ENCODE data around the gene GINS1.

GRCh38 chr20:25418776-25419175, 11.3 kb downstream of the GINS1 start:
- TF ChIP-seq CTCF (IDR thresholded peaks at IDR 0.05; ENCODE audit: borderline replicate concordance, extremely low read depth, low read length, poor library complexity, severe bottlenecking) (no peak), EZH2 (IDR thresholded peaks at IDR 0.05; ENCODE audit: borderline replicate concordance, low read depth, low read length, severe bottlenecking) (no peak)

Data from DND-41 (cell line).